Body of pancreas (tissue), 4 donors: Measurements from ENCODE around the gene SRP19.

Experiments
- CTCF ChIP-seq, 7 experiments: fragments of 450-650 bp in 4 of 7; fragments of 200-600 bp in 3 of 7; sonication (generic) in 3 of 7; IDR thresholded peaks; one replicate each; pipeline ENCODE4 v1.5.1; 2016 to 2019; ENCODE audit warnings: antibody characterized with exemption in 7 of 7
- POLR2A ChIP-seq, 3 donors: fragments of 450-650 bp; IDR thresholded peaks; one replicate each; pipeline ENCODE4 v1.6.1; 2016; ENCODE audit warnings: antibody characterized with exemption in 3 of 3, mild to moderate bottlenecking in 2 of 3

- TF ChIP-seq POLR2A (IDR thresholded peaks at IDR 0.05) (no peak), CTCF (IDR thresholded peaks at IDR 0.05) (no peak)
Measured at GRCh38 chr5:112849912-112850311, 11.2 kb upstream of the SRP19 start.
